Stimulated activated CD4-positive, alpha-beta T cell treated with anti-CD3 and anti-CD28 coated beads, TNF-alpha, amount 100 ng/mL, for 24 hours (primary cell): Measurements from ENCODE around the gene NAALADL2.

Experiments used
- DNase-seq, 3 experiments: peaks; one replicate each; pipeline ENCODE4 v3.0.0-alpha.2; 2020; ENCODE audit warnings: low read depth in 3 of 3

Gene NAALADL2

DNA sequence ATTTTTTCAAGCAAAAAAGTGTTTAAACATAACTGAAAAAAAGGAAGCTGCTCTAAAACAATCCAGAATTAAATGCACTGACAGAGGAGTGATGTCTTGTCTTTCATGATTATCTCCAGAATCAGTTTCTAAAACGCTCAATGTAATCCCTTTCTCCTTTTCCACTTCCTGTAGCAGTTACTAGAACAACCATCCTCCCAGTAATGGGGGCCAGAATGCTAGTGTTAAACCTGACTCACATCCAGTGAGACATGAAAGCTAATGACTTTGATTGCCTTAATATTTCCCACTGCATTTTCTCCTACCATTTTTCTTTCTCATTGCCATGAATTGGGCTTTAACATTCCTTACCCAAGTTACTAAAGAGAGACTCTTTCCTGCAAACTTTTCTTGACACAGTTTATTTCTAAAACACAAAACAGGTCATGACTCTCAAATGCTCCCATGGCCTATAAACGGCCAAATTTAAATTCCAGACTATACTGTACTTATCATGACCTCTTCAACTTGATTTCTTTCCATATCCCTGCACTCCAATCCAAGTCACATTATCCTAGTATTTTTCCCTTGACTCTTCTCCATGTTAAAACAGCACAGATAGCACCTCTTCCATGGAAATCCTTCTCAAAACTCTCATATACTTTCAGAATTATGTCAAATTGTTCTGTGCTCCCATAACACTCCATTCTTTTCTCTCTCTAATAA is 341.4 kb downstream of the NAALADL2 start:
- no peak for DNase-seq

DNA sequence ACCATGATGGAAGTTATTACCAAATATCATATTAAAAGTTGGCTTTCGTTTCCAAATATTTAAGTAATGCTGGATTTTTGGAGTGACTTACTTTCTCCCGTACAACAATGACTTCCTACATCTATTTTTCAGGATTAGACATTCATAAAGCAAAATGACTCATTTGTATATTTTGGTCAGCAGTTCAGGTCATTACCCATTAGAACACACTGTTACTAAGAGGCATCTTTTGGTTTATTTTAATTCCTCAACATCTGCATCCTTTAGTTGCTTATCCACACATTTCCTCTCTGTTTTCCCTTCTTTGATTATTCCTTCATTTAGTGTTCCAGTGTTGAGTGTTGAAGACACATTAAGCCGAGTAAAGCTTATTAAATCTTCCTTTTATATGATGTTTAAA is 348.2 kb downstream of the NAALADL2 start:
- DNase-seq = no peak

DNA sequence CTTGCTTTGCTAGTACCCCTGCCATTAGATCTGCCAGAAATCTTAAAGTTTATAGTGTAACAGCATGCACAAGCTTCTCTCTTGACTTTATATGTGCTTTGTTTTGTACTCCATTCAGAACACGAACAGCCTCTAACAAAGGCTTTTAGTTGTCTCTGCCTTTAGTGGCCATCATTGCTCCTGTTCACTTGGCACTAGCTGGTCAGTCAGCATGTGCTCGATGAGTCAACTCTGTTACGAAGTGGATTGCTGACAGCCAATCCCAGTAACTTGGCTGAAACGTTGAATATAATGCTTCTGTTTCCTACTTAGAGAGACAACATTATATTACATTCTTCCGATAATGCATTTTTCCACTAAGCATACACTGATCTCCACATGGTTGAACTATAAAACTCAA is 349.2 kb downstream of the NAALADL2 start:
- no peak for DNase-seq

DNA sequence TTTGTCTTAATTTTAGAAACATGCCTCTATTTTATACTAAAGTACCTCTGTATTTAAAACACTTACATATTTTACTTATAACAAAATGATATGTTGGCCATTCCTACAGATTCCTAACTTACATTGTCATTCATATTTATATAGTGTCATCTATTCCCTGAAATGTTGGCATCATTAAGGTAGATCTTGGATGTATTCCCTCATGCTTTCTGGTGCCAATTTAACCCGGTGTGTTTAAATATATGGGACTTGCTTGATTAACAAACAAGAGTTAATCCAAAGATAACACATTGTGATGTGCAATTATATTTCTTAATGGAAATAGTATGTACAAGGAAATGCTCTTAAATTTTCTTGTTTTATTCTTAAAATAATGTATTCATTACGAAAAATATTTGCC is 352.3 kb downstream of the NAALADL2 start:
- no peak for DNase-seq

DNA sequence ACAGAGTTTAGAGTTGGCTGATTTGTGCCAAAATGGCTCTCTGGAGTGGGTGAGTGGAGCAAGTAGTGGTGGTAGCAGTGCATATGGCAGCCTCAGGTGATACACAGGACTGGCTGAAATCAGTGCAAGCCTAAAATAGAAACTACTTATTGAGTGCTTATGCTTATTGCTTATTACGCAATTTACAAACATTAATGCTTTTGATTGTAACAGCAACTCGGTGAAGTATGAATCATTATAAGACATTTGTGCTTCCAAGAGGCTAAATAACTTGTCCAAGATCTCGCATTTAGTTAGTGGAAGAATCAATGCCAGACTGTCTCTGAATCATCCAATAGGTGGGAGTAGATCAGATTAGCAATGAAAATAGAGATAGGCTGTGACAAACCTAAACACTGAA is 353.8 kb downstream of the NAALADL2 start:
- no peak for DNase-seq

DNA sequence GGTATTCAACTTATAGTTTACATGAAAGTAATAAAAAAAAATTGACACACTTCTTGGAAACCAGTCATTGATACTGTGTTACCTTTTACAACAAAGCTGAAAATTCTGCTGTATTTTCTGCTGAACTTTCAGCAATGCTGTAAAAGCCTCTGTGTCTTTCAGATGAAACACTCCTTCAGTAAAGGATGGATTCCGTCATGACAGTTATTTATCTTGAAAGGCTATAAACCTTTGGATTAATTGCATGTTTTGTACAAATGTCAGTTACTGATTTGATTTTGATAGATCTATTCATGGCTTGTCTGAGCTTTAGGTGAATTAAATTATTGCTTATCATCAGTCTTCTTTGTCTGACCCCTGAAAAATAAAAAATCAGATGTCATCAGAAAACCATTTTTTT is 355.1 kb downstream of the NAALADL2 start:
- no peak for DNase-seq

DNA sequence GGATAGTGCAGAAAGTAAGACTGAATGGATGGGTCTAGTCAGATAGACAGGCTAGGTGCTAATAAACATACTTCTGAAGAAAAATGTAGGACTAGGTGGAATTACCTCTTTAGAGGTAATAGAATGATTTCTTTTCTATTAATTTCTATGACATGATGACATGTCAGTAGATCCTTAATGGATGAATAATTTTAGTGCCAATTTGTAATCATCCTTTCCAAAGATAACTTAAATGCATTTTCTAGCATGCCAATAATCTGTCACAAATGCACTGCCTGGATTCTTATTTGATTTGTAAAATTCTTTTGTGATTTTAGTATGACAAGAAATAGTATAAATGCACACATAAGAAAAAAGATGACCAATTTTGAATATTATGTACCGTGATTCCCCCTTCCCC is 356.7 kb downstream of the NAALADL2 start:
- DNase-seq = no peak

DNA sequence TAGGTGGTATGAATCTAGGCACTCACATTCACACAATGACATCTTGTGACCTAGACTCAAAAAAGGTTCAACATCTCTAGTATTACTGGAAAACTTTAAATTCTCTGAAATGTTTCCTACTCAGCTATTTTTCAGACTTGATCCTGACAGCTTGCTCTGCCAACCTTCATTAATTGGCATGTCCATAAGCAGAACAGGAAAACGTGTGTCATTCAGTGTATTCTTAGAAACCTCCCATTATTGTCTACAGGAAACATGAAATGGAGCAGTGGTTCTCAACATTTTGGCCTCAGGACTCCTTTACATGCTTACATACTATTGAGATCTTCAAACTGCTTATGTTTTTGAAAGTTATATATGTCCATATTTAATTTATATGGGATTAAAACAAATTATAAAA is 363.2 kb downstream of the NAALADL2 start:
- no peak for DNase-seq

DNA sequence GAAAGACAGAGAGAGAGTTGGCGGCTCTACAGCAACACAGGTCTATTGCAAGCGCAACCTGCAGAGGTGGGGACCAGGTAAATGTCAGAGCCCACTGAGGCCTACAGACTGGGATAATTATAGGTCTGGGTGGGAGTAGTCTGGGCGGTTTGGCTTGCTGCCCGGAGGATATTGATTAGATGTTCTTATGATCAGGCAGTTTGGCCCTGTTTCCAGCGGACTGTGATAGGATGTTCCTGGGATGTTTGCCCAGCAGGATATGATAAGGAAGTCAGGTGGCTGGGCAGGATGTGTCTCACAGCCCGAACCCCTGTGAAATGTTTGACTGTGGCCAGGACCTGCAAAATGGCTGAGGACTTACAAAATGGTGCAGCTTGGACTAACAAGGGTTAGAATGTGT is 364.9 kb downstream of the NAALADL2 start:
- no peak for DNase-seq

DNA sequence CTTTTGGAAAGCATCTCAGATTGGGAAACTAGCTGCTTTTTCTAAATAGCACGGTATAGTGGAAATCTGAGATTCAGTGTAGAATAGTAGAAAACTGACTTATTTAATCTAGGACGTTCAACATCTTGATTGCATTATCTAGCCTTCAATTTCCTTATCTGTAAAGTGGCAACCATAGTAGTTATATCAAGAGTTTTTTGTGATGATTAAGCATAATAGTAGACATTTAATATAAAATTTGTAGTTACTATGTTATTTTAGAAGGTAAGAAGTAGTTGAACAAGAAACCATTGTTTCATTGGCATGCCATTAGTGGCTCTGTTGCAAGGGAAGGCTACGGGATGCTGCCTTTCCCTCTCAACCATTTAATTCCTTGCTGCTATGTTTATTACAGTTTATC is 367.3 kb downstream of the NAALADL2 start:
- no peak for DNase-seq

DNA sequence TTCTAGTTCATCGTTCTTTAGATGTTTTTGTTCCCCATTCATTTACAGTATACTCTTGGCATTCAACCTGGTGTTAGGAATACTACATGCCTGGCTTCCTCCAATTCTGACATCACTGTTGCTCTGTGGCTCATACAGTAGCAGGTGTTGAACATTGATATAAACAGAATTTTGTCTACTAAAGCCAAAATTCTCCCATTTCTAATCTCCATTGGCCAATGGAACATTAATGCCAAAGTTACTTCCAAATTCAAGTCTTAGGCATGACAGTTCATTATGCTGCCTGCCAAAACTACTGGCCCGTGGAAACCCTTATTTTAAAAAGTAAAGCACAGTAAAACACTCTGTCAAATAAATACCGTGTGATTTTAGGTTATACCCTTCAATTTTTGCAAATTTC is 368.0 kb downstream of the NAALADL2 start:
- DNase-seq = no peak

DNA sequence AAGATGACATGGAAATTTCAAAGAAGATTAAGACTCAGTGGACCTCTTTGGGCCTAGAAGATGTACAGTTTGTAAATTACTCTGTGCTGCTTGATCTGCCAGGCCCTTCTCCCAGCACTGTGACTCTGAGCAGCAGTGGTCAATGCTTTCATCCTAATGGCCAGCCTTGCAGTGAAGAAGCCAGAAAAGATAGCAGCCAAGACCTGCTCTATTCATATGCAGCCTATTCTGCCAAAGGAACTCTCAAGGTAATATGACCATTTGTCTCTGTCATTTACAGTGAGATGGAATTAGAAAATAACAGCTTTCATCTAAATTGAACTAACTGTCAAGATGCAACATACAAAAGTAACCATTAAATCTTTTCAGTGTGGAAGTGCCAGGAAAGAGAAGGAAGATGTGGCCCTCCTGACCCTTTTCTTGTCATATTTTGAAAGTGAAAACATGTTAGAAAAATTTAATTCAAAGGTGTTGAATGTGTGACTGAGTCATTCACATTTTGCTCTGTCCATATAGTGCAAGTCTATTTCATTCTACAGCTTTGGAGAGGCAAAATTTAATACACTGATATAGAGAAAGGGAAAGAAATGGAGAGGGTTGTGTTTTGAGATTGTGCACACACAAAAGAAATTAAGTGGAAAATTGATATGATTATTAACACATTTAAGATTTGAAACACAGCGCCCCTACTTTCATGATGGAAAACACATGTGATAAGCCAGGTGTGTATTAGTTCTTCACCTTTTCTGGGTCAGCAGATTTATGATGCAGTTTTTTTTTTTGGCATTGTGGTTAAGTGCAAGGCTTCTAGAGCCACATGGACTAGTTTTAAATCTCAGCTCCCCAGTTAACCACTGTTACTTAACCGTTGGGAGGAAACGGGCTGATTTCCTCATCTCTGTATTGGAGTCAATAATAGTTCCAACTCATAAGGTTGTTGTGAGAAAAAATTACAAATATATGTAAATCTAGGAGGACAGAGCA is 375.1 kb downstream of the NAALADL2 start:
- no peak for DNase-seq

DNA sequence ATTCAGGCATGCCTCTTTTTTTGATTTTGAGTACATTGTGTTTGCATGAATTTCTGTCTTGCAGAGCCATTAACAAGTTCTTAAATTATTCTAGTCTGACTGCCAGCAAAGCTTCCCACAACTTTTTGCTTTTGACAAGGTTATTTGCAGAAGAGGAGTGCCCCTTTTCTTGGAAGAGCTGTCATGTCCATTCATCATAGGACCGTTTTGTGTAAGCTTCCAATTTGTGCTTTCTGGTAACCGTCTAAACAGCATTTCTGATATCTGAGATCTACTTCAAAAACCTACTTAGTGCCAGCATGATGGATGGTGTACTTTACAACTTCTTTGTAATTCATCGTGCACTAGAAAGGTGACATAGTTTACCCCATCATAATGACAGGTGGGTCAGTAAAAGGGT is 379.7 kb downstream of the NAALADL2 start:
- no peak for DNase-seq

DNA sequence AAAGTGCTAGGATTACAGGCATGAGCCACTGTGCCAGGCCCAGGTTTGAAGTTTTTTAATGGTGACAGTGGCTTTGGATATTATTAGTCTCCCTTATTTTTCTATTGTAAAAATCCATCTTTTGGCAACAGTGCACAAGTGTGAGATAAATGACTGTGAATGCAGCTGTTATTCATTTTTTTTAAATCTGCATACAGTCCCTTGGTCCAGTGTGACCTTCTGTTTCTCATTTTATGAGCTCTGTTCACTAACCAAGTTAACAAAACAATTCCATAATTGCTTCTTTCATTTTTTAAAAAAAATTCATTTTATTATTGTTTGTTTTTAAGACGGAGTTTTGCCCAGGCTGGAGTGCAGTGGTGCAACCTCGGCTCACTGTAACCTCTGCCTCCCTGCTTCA is 381.8 kb downstream of the NAALADL2 start:
- no peak for DNase-seq

DNA sequence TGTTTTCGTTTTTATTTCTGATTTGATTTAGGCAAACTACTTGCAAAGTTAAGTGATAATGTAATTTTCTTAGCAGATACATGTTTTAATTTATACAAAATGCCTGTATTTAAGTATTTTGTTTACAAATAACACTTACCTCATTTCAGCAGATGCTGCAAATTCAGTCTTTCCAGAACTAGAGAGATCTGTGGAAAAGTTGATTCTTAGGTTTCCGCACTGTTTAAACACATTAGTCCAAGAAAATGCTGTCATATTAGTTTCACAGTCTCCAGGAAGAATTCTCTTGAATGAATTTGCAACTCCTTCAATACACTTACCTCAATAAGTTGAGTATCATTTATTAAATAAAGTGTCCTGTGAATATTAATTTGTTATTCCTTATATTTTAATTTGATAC is 383.1 kb downstream of the NAALADL2 start:
- no peak for DNase-seq

DNA sequence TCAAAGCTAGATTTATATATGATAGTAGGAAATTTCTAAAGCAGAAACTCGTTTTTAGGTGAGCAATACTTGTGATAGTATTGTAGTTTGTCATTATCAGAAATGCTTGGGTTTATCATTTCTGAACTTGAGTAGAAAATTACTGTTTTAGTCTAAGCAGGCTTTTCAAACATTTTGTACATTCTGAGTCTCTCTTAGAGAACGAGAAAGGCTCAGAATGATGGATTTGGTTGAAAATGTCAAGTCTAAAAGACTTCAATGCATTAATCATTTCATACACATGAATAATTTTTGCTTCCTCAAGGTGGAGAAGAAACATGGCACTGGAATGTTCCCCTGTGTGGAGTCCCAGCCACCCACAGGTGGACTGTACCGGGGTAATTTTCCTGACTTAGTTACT is 387.1 kb downstream of the NAALADL2 start:
- no peak for DNase-seq

DNA sequence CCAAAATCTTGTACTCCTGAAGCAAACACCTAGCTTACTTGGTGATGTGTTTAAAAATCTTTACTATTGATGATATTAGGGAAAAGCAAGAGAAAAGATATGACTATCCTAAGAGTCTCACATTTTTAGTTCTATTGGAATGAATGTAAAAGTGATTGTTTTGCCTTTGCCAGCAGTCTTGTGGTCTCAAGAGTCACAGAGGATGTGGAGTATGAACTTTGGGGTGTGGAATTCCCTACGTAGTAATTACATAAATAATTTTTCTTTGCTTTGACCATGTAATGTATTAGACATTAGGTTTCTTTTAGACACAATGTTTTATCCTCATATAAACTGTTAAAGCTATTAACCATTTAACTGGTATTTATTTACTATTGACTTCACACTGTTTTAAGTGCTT is 387.6 kb downstream of the NAALADL2 start:
- DNase-seq = no peak

DNA sequence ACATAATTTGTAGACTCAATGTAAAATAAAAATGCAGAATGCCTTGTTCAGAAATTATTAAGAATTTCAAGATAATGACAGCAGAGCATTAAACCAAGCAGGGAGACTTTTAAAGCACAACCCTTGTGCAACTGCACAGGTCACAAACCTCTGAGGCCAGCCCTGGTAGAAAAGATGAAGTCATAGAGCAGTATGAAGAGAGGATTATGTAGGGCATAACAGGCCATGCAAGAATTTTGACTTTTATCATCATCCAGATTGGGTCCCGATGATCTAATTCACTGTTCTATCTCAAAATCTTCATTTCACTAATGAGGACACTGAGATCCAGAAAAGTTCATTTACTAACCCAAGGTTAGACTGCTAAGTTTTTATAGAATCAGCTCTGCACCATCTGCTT is 388.5 kb downstream of the NAALADL2 start:
- DNase-seq = no peak

DNA sequence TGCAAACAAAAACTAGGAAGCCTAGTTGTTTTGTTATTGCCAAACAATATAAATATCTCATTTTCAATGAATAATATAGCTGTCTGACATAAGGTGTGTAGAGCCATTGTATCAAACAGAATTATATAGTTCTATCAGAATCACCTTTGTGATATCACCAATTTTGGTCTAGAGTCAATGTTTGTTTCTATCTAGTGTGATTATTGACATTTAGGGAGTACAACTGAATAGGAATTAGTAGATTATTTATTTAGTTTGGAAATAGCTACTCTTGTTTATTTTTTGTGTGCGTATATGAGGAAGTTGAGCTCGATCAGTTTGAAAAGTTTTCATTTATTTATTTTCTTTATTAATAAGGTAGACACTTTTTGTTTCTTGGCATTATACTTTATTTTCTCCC is 389.7 kb downstream of the NAALADL2 start:
- no peak for DNase-seq

DNA sequence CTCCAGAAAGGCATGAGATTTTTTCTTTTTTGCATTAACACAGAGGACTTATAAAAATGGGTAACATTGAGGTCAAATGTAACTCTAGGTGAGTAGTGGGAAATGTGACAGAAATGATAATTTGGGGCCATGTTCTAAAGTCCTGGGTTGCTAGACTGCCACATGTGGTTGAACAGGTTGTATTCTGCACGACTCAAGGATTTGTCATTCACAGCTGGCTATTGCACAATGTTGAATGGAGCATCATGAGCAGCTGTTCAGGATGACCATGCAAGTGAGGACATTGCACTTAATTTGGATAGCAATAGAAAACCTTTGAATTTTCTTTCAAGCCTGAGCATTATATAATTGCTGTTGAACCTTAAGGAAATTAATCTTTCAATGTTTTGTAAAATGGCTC is 396.6 kb downstream of the NAALADL2 start:
- no peak for DNase-seq

DNA sequence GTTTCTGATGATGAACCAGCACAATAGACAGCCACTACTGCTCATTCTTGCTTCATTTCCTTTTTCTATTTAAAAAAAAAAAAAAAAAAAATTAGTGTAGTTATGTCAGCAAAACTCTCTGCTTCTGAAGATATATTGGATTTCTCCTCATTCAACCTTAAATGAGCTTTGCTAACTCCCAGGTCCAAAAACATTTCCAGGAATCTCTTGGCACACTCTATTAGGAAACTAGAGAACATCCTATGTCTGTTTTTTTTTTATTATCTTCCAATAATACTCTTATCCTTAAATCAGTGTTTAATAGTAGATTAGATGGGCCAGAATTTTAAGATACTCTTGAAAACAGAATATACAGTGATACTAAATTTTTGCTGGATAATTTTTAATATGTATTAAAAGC is 398.0 kb downstream of the NAALADL2 start:
- no peak for DNase-seq

DNA sequence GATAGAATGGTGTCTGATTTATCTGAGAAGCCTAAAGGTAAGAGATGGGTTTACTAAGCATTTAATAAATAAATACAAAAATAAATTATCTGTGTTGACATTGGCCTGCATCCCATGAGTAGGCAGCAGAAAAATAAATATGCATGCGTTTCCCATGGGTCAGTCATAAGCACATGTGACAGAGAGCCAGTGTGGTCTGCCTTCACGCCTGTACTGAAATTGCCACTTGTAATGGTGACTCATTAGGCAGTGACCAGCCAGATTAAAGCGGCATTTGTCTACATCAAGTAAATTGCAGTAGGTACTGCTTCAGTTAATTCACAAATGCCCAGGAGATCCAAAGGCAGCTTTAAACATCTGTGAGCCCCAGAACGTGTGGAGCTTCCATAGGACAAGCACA is 399.6 kb downstream of the NAALADL2 start:
- DNase-seq = no peak

DNA sequence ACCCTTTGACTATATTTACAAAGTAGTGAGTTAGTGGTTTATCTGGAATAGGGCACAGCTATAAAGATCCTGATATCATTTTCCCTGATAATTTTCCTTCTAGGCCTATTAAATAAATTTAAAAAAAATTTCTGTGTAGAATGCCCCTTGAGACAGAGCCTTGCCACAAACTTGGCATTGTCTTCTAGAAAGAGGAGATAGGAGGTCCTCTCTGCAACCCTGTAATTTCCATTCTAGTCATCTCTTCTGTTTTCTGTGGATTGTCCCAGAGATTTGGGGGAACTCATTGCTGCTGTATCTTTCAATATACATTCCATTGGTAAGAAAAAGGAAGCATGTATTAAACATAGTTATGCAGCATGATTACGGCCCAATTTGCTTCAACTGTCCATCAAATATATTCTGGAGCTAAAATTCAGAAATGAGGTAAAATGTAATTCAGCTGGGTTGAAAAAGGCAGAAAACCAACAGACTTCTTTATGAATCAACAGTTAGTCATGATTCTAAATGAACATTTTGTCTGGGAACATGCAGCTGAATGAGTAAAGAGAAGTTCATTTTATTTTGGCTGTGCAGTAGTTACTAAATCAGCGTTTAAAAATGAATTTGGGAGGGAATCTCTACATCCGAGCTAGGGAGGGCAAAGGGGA is 401.1 kb downstream of the NAALADL2 start:
- DNase-seq = no peak
